ENCODE data around the gene SHISA5. TPM values are rescaled to one million over a fixed set of nuclear protein-coding genes. Genes with fewer than 3 reads are reported as not detected.

Gene SHISA5
- total RNA-seq, 4 donors from 2014 or later: 101 to 158 (median 148) TPM

GRCh38 chr3:48420561-48420960, 83.4 kb downstream of the SHISA5 start:
- no peak for TF ChIP-seq POLR2A (IDR thresholded peaks at IDR 0.05; ENCODE audit: low read depth)
- TF ChIP-seq EP300 (IDR thresholded peaks at IDR 0.05): no peak
- TF ChIP-seq POLR2AphosphoS5 (IDR thresholded peaks at IDR 0.05): no peak
- TF ChIP-seq CTCF (IDR thresholded peaks at IDR 0.05): no peak
- Histone ChIP-seq H3K9me3 (no peaks in the 10 kb centered on the region), H3K27me3 (no peaks in the 10 kb centered on the region), H3K27ac (replicated peaks in 1 of 4) (no peak overlapping the region), H3K4me1 (peaks cover 18 to 48% (median 40%) of the 10 kb centered on the region in 4 donors), H3K36me3 (peaks cover 45 to 88% (median 69%) of the 10 kb centered on the region in 4 donors), H3K4me3 (no peak overlapping the region)
- no peak for DNase-seq (ENCODE audit: extremely low spot score)
- intact Hi-C loops (cut with DNase I): no loop called here
- WGBS: 88% methylated on average over 14 of the region's 14 CpGs

GRCh38 chr3:48419597-48419996, 84.4 kb downstream of the SHISA5 start:
- DNase-seq (ENCODE audit: extremely low spot score): no peak
- intact Hi-C loops (cut with DNase I): no loop called here
- 83% methylated on average over 8 of the region's 17 CpGs for WGBS
- TF ChIP-seq CTCF (IDR thresholded peaks at IDR 0.05) (no peak), POLR2AphosphoS5 (IDR thresholded peaks at IDR 0.05) (no peak), POLR2A (IDR thresholded peaks at IDR 0.05; ENCODE audit: low read depth) (no peak), EP300 (IDR thresholded peaks at IDR 0.05) (no peak)
- Histone ChIP-seq H3K36me3 (peaks cover 55 to 97% (median 78%) of the 10 kb centered on the region in 4 donors), H3K4me1 (peaks cover 9 to 44% (median 38%) of the 10 kb centered on the region in 4 donors), H3K4me3 (no peak overlapping the region), H3K27ac (replicated peaks in 1 of 4) (no peak overlapping the region), H3K9me3 (no peaks in the 10 kb centered on the region), H3K27me3 (no peaks in the 10 kb centered on the region)

- H3K36me3 ChIP-seq: peaks cover 59 to 100% (median 81%) of the 10 kb centered on the region in 4 donors
- no peak overlapping the region for H3K4me3 ChIP-seq
Observed at GRCh38 chr3:48419149-48419548, 84.8 kb downstream of the SHISA5 start.

GRCh38 chr3:48418651-48419050, 85.3 kb downstream of the SHISA5 start:
- 92% methylated on average over 4 of the region's 9 CpGs for WGBS
- H3K4me1 ChIP-seq: peaks cover 3 to 44% (median 35%) of the 10 kb centered on the region in 4 donors
- intact Hi-C loops (cut with DNase I): no loop called here
- TF ChIP-seq POLR2A (IDR thresholded peaks at IDR 0.05; ENCODE audit: low read depth) (no peak), EP300 (IDR thresholded peaks at IDR 0.05) (no peak), POLR2AphosphoS5 (IDR thresholded peaks at IDR 0.05) (no peak), CTCF (IDR thresholded peaks at IDR 0.05) (no peak)
- no peak for DNase-seq (ENCODE audit: extremely low spot score)
- peaks cover 64 to 100% (median 83%) of the 10 kb centered on the region in 4 donors for H3K36me3 ChIP-seq
- H3K27ac ChIP-seq (replicated peaks in 1 of 4): no peak overlapping the region
- H3K4me3 ChIP-seq: no peak overlapping the region
- H3K27me3 ChIP-seq: no peaks in the 10 kb centered on the region
- no peaks in the 10 kb centered on the region for H3K9me3 ChIP-seq

More at GRCh38 chr3:48419149-48419548, 84.8 kb downstream of the SHISA5 start:
- Histone ChIP-seq H3K9me3 (no peaks in the 10 kb centered on the region), H3K27ac (replicated peaks in 1 of 4) (no peak overlapping the region), H3K27me3 (no peaks in the 10 kb centered on the region), H3K4me1 (peaks cover 4 to 44% (median 38%) of the 10 kb centered on the region in 4 donors)
- TF ChIP-seq EP300 (IDR thresholded peaks at IDR 0.05) (no peak), POLR2AphosphoS5 (IDR thresholded peaks at IDR 0.05) (no peak), POLR2A (IDR thresholded peaks at IDR 0.05; ENCODE audit: low read depth) (no peak), CTCF (IDR thresholded peaks at IDR 0.05) (no peak)
- intact Hi-C loops (cut with DNase I): no loop called here
- 90% methylated on average over 8 of the region's 9 CpGs for WGBS
- no peak for DNase-seq (ENCODE audit: extremely low spot score)

GRCh38 chr3:48418140-48418539, 85.8 kb downstream of the SHISA5 start:
- TF ChIP-seq CTCF (IDR thresholded peaks at IDR 0.05) (no peak), POLR2A (IDR thresholded peaks at IDR 0.05; ENCODE audit: low read depth) (no peak), POLR2AphosphoS5 (IDR thresholded peaks at IDR 0.05) (no peak), EP300 (IDR thresholded peaks at IDR 0.05) (no peak)
- H3K4me3 ChIP-seq: no peak overlapping the region
- DNase-seq (ENCODE audit: extremely low spot score): no peak
- intact Hi-C loops (cut with DNase I): no loop called here
- H3K36me3 ChIP-seq: peaks cover 69 to 100% (median 85%) of the 10 kb centered on the region in 4 donors
- H3K9me3 ChIP-seq: no peaks in the 10 kb centered on the region
- no peaks in the 10 kb centered on the region for H3K27me3 ChIP-seq
- H3K27ac ChIP-seq (replicated peaks in 1 of 4): no peak overlapping the region
- H3K4me1 ChIP-seq: peaks cover 3 to 39% (median 30%) of the 10 kb centered on the region in 4 donors
- 85% methylated on average over 9 of the region's 17 CpGs for WGBS

All from esophagus muscularis mucosa (tissue), 4 donors.